ENCODE measurements around the gene MYPN.

DNA sequence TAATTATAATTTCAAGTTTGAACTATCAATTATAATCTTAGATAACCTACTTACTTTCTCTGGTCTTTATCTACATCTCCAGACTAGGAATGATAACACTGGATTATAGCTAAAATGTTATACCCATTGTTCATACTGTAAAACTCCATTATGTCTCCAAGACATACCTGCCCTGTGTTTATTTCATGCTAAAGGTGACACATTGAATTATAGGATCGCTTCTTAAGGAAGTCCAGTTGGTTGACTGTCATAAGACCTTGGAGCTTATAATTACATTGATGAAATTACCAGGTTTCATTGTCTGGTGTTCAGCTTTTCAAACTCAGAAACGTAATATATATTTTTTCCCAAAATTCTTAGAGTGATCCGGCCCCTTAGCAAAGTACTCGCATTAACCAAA lies 18.7 kb upstream of the MYPN start:
- TF ChIP-seq, protein P1, sequence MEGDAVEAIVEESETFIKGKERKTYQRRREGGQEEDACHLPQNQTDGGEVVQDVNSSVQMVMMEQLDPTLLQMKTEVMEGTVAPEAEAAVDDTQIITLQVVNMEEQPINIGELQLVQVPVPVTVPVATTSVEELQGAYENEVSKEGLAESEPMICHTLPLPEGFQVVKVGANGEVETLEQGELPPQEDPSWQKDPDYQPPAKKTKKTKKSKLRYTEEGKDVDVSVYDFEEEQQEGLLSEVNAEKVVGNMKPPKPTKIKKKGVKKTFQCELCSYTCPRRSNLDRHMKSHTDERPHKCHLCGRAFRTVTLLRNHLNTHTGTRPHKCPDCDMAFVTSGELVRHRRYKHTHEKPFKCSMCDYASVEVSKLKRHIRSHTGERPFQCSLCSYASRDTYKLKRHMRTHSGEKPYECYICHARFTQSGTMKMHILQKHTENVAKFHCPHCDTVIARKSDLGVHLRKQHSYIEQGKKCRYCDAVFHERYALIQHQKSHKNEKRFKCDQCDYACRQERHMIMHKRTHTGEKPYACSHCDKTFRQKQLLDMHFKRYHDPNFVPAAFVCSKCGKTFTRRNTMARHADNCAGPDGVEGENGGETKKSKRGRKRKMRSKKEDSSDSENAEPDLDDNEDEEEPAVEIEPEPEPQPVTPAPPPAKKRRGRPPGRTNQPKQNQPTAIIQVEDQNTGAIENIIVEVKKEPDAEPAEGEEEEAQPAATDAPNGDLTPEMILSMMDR (IDR thresholded peaks at IDR 0.05) = no peak
- TF ChIP-seq POLR2A (IDR thresholded peaks at IDR 0.05) = no peak

All from body of pancreas (tissue), 4 donors.